Right hindlimb (tissue), 1 donor: ENCODE measurements around the gene MAN1B1.

Experiments used
- DNase-seq: peaks from one replicate; pipeline ENCODE4 v3.0.0-alpha.2; 2018

Gene MAN1B1

GRCh38 chr9:137069508-137070091 is 17.2 kb upstream of the MAN1B1 start:
- peak; percentile 19 for DNase-seq

GRCh38 chr9:137070201-137070905 is 16.4 kb upstream of the MAN1B1 start, which contains the start of gene SAPCD2:
TSS of gene SAPCD2 (minus strand) at chr9:137070557. CDS start at chr9:137070460, 97 bp downstream.
- peak; percentile 90 for DNase-seq

GRCh38 chr9:137070906-137071275 is 15.9 kb upstream of the MAN1B1 start:
- DNase-seq: no peak

GRCh38 chr9:137071282-137071681 is 15.5 kb upstream of the MAN1B1 start:
- DNase-seq: no peak

- DNase-seq: no peak
Observed at GRCh38 chr9:137073992-137074399, 12.8 kb upstream of the MAN1B1 start.

DNA sequence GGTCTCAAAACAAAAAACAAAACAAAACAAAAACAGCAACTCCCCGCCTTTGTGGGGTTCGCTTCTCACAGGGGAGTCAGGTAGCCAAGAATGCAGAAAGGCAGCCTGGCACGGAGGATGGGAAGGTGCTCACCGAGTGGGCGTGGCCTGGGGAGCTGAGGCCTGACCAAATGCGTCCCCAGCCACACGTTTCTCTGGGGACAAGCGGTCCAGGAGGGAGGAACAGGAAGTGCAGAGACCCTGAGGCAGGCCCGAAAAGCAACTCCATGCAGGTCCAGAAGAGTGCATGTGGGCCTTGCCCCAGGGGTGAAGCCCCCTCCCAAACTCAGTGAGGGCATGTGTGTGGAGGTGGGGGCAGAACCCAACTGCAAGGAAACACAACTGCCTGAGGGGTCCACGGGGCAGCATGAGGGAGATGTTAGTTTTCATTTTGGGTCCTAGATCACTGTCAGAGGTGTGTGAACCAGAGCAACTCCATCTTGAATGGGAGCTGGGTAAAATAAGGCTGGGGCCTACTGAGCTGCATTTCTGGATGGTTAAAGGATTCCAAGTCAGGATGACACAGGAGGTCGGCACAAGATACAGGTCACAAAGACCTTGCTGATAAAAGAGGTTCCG is 12.0 kb upstream of the MAN1B1 start:
- no peak for DNase-seq

DNA sequence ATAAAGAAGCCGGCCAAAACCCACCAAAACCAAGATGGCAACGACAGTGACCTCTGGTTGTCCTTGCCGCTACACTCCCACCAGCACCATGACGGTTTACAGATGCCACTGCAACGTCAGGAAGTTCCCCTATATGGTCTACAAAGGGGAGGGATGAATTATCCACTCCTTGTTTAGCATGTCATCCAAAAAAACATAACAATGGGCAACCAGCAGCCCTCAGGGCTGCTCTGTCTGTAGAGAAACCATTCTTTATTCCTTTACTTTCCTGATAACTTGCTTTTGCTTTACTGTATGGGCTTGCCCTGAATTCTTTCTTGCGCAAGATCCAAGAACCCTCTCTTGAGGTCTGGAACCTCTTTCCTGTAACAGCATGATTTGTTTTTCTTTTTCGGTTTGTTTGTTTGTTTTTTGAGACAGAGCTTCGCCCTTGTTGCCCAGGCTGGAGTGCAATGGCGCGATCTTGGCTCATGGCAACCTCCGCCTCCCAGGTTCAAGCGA is 11.5 kb upstream of the MAN1B1 start:
- no peak for DNase-seq

DNA sequence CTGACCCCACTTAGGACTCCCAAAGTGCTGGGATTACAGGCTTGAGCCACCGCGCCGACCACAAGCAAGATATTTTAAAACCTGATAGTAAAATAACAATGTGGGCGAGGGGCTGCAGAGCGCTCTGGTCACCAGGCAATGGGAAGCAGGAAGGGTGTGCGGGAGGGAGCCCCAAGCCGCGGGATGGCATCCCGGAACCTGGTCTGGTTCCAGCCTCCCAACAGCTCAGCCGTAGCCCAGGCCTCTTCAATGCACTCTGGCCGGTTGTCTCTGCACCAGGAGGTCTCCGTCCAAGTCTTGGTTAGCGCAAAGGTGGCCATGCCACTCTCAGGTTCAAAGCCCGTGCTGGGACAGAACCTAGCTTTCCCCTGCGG is 10.2 kb upstream of the MAN1B1 start:
- no peak for DNase-seq

- peak; percentile 57 for DNase-seq
Observed at GRCh38 chr9:137077010-137077747, 9.6 kb upstream of the MAN1B1 start, which contains the start of gene UAP1L1. TSS of gene UAP1L1 (plus strand) at chr9:137077517. CDS start at chr9:137077533, 16 bp downstream.

GRCh38 chr9:137077758-137078693 is 8.8 kb upstream of the MAN1B1 start:
- no peak for DNase-seq

- DNase-seq: no peak
Observed at GRCh38 chr9:137078701-137079400, 7.9 kb upstream of the MAN1B1 start.

DNA sequence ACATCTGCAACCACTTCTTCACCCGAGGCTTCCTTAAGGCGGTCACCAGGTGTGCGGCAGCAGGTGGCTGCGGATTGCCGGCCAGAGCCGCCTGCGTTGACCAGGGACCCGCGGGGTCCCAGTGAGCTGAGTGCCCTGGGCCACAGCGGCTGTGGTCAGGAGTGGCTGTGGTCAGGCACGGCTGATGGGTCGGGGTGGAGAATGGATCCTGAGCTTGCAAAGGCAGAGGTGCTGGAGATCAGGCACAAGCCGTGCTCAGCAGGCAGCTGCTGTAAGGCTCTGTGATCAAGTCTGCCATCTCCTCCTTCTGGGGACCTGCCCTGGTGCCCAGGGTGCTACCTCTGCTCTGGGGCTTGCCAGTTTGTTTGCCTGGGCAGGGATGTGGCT is 7.4 kb upstream of the MAN1B1 start:
- DNase-seq: no peak

DNA sequence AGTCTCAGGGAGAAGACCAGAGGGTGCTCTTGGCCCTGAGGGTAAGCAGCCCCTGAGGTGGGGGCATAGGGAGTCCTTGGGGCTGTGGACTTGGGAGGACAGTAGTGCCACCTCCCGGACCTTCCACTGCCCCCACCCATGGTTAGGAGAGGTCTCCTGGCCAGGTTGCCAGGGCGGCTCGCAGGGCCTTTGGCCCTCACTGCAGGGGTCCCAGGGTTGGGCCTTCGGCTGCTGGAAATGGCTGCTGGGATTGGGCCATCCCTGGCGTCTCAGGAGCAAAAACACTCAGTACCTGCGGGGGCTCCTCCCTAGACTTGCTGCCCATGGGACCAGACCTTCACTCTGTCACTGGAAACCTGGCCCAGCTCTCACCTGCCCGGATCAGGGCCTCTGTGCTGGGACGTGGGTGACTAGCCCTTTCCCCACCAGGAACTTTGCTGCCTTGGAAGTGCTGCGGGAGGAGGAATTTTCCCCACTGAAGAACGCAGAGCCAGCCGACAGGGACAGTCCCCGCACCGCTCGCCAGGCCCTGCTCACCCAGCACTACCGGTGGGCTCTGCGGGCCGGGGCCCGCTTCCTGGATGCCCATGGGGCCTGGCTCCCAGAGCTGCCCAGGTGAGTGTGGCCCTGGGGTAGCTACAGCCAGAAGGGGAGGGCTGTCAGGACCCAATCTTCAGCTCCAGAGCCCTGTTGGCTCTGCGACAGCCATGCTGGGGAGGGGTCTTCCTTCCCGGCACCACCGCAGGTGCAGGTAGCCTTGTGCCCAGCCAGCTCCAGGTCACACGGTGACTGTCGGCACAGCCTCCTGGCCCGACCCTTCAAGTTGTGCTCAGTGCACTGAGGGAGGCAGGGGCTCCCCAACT is 6.3 kb upstream of the MAN1B1 start:
- no peak for DNase-seq

DNA sequence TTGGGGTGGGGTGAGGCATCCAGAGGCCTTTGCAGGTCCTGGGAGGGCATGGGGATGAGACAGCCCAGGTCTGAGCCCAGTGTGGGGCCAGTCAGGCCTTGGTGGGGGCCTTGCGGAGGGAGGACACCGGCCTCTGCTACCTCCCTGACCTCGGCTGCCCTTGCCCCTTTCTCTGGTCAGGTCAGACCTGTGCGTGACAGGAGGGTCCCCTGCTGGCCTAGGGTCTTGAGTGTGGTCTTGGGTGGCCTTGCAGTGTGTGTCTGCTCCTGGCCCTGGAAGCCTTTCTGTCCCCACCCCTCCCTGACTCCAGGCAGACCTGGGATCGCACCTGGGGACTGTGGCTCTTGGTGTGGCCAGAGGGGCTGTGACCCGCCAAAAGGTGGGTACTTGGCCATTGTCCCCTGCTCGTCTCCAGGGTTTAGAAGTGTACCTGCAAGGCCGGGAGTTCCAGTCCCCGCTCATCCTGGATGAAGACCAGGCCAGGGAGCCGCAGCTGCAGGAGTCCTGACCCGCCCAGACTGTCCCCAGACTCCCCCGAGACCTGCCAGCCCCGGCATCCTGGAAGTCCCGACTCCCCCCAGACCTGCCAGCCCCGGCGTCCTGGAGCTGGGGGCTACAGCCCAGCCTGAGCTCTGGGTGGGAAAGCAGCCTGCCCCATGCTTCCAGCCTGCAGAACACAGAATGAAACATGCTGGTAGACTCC is 4.4 kb upstream of the MAN1B1 start:
- DNase-seq: no peak

DNA sequence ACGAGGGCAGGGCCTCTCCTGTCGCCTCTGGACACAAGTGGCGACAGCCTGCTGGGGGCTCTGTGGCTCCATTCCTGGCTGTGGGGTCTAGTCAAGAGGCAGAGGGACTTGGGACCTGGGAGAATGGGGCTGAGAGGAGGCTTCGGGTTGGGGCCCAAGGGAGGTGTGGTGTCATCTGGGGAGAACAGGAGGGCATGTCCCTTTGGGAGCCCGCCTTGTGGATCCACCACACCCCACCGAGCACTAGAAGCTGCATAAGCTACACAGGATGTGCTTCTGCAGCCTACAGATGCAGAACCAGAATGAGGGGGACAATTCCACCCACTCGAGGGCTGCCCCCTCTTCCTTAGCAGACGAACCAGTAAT is 3.9 kb upstream of the MAN1B1 start:
- no peak for DNase-seq

DNA sequence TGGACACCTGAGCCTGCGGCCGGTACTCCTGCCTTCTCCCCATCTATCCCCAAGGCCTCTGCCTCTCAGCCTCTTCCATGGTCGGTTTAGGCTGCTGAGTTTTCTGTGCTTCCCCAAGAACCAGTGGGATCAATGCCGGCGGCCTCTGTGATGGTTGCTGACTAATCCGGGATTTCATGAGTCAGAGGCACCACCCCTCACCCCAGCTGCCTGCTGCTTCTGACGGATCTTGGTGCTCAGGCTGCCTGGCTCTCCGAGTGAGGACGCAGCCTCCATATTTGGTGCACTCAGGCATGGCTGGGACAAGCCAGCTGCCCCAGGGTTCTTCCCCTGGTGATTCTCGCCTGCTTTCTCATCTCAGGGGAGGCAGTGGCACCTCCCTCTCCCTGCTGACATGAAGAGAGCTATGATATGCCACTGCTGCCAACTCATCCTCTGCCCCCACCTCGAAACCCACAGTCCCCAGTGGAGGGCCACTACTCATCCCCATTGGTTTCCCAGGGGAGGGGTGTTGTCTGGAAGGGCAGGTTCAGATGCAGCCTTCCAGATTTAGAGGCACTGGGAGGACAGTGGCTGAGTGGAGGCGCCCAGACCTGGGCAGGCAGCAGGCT is 3.3 kb upstream of the MAN1B1 start:
- DNase-seq: peak; percentile 63

DNA sequence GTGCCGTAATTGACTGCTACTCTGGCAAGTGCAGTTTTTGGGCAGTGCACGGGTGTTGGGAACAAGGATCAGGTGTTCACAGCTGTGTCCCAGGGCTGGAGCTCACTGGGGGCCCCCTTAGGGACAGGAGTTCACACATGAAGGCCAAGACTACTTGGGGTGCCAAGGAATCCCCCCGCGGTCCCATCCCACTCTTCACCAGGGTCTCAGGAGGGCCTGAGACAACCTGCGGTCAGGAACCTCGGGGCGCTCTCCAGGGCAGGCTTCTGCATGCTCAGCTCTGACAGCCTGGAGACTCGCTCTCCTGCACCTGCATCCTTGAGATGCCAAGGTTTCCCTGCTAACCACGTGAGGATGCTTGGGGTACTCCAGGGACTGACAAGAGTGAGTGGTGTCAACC is 2.3 kb upstream of the MAN1B1 start:
- DNase-seq: no peak

- no peak for DNase-seq
Observed at GRCh38 chr9:137085920-137086530, 760 bp upstream of the MAN1B1 start.

- no peak for DNase-seq
Observed at GRCh38 chr9:137087409-137087925, 682 bp downstream of the MAN1B1 start.
